SK-N-MC (cell line): ENCODE results near the gene TM4SF1.

Source experiments
- DNase-seq: peaks from one replicate; pipeline ENCODE4 v3.0.0-alpha.2; 2011; ENCODE audit warnings: low read depth, low spot score
- H3K27ac ChIP-seq: fragments of 200-600 bp; sonication (generic); 2 replicates; pipeline ENCODE4 v1.5.1; 2016; ENCODE audit warnings: mixed run types
- H3K36me3 ChIP-seq: fragments of 200-600 bp; sonication (generic); 2 replicates; pipeline ENCODE4 v1.6.1; 2017; ENCODE audit warnings: antibody characterized with exemption, low read length, mixed read lengths; ENCODE audit not compliant: insufficient read depth
- H3K4me3 ChIP-seq: fragments of 200-600 bp; sonication (generic); 2 replicates; pipeline ENCODE4 v1.5.1; 2016
- H3K9ac ChIP-seq: fragments of 200-600 bp; sonication (generic); 2 replicates; pipeline ENCODE4 v1.8.0; 2017; ENCODE audit warnings: mixed run types, mixed read lengths; ENCODE audit not compliant: insufficient read length
- H3K9me3 ChIP-seq: fragments of 200-600 bp; sonication (generic); 2 replicates; pipeline ENCODE4 v1.6.1; 2017; ENCODE audit warnings: low read depth, mild to moderate bottlenecking, antibody characterized with exemption, low read length, moderate library complexity, mixed read lengths
- EZH2 ChIP-seq: fragments of 200-600 bp; sonication (generic); IDR thresholded peaks from one replicate; pipeline ENCODE4 v1.6.1; 2017; ENCODE audit warnings: antibody characterized with exemption
- FOXP2 ChIP-seq: optimal IDR thresholded peaks from 2 replicates; pipeline ENCODE3; 2011; ENCODE audit warnings: mild to moderate bottlenecking, moderate library complexity; ENCODE audit not compliant: insufficient read depth; ENCODE audit errors: extremely low read length, control extremely low read depth
- POLR2AphosphoS5 ChIP-seq: IDR thresholded peaks from 2 replicates; pipeline ENCODE4 v1.6.1; 2012; ENCODE audit warnings: mild to moderate bottlenecking, low read depth, low read length, borderline replicate concordance

The TM4SF1 gene

GRCh38 chr3:149368201-149368673 lies 9.2 kb downstream of the TM4SF1 start:
- no peak for DNase-seq
- H3K9ac ChIP-seq, result no peak overlapping the region
- TF ChIP-seq POLR2AphosphoS5 (no peak), FOXP2 (no peak), EZH2 (no peak)
- no peak overlapping the region for H3K27ac ChIP-seq
- no peaks in the 10 kb centered on the region for H3K36me3 ChIP-seq
- no peaks in the 10 kb centered on the region for H3K9me3 ChIP-seq
- no peak overlapping the region for H3K4me3 ChIP-seq

DNA sequence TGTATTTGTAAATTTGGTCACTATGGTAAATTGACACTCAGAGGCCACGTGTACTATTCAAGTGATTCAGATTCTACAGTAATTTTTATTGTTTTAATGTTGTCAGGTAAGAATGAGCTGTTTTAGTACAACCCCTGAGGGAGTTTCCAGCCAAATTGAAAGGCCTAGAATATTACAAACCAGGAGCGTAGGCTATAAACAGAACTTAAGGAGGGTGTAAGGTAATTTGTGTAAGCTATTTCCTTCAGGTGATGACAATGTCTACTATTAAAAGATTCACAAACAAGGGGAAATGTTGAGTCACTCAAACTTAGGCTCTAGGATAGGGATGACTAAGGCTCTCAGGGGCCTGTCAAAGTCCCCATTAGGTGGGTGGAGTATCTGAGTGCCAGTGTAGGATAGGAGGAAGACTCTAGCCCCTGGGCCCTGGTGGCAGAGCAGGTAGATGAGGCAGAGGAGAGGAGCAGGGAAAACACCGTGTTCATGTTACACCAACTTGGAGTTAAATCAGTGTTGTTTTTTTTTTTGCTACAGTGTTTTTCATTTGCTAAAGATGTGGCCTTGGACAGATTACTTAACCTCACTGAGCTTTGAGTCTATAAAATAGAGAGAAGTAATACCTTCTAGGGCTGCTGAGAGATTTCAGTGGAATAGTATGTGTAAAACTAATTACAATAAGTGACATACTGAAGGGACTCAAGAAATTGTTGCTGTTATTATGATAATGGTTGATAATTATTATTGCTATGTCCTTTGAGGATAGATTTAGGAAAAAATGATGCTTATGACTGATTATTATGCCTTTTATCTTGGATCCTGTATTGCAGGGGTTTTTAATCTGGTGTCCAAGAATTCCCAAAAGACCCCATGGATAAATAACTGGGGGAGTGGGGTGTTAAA lies 10.3 kb downstream of the TM4SF1 start:
- no peaks in the 10 kb centered on the region for H3K9me3 ChIP-seq
- no peak overlapping the region for H3K9ac ChIP-seq
- DNase-seq, result no peak
- no peak for TF ChIP-seq FOXP2
- TF ChIP-seq EZH2, result no peak
- no peak for TF ChIP-seq POLR2AphosphoS5
- no peak overlapping the region for H3K4me3 ChIP-seq
- H3K27ac ChIP-seq, result no peak overlapping the region
- H3K36me3 ChIP-seq, result no peaks in the 10 kb centered on the region

GRCh38 chr3:149366031-149366430 lies 11.4 kb downstream of the TM4SF1 start:
- H3K9me3 ChIP-seq, result no peaks in the 10 kb centered on the region
- H3K9ac ChIP-seq, result no peak overlapping the region
- no peak for DNase-seq
- no peak overlapping the region for H3K27ac ChIP-seq
- H3K36me3 ChIP-seq, result no peaks in the 10 kb centered on the region
- TF ChIP-seq EZH2 (no peak), FOXP2 (no peak), POLR2AphosphoS5 (no peak)
- H3K4me3 ChIP-seq, result no peak overlapping the region

GRCh38 chr3:149364624-149365023 lies 12.8 kb downstream of the TM4SF1 start:
- no peak overlapping the region for H3K4me3 ChIP-seq
- no peaks in the 10 kb centered on the region for H3K36me3 ChIP-seq
- no peak for TF ChIP-seq FOXP2
- TF ChIP-seq EZH2, result no peak
- no peak for TF ChIP-seq POLR2AphosphoS5
- H3K27ac ChIP-seq, result no peak overlapping the region
- no peak overlapping the region for H3K9ac ChIP-seq
- DNase-seq, result no peak
- no peaks in the 10 kb centered on the region for H3K9me3 ChIP-seq

DNA sequence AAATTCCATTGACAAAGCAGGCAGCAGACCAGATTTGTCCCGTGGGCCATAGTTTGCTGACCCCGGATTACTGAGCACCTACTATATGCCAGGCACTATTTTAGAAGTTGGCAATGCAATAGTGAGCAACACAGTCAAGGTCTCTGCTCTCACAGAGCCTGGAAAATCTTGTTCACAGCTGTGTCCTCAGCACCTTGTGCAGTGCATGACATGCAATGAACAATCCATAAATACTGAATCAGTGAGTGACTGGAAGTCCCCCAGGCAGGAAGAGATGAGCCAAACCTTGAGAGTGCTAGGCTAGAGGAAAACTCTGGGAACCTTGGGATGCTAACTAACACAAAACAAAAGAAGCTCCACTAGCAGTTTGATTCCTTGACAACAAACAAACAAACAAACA lies 14.4 kb downstream of the TM4SF1 start:
- no peaks in the 10 kb centered on the region for H3K36me3 ChIP-seq
- DNase-seq, result no peak
- H3K9me3 ChIP-seq, result no peaks in the 10 kb centered on the region
- H3K27ac ChIP-seq, result no peak overlapping the region
- H3K9ac ChIP-seq, result no peak overlapping the region
- TF ChIP-seq POLR2AphosphoS5 (no peak), EZH2 (no peak), FOXP2 (no peak)
- no peak overlapping the region for H3K4me3 ChIP-seq

- Histone ChIP-seq H3K4me3 (no peak overlapping the region), H3K9me3 (no peaks in the 10 kb centered on the region), H3K27ac (no peak overlapping the region), H3K36me3 (no peaks in the 10 kb centered on the region), H3K9ac (no peak overlapping the region)
- TF ChIP-seq POLR2AphosphoS5 (no peak), FOXP2 (no peak)
- DNase-seq, result no peak
These were observed 15.1 kb downstream of the TM4SF1 start for GRCh38 chr3:149362366-149362765.

GRCh38 chr3:149356630-149357029 lies 20.8 kb downstream of the TM4SF1 start:
- no peak overlapping the region for H3K9ac ChIP-seq
- no peak overlapping the region for H3K4me3 ChIP-seq
- DNase-seq, result no peak
- no peak overlapping the region for H3K27ac ChIP-seq
- H3K36me3 ChIP-seq, result no peaks in the 10 kb centered on the region
- no peak for TF ChIP-seq EZH2
- TF ChIP-seq POLR2AphosphoS5, result no peak
- TF ChIP-seq FOXP2, result no peak
- no peaks in the 10 kb centered on the region for H3K9me3 ChIP-seq

GRCh38 chr3:149356044-149356592 lies 21.3 kb downstream of the TM4SF1 start:
- H3K27ac ChIP-seq, result no peak overlapping the region
- TF ChIP-seq EZH2 (no peak), POLR2AphosphoS5 (no peak), FOXP2 (no peak)
- H3K36me3 ChIP-seq, result no peaks in the 10 kb centered on the region
- H3K9me3 ChIP-seq, result no peaks in the 10 kb centered on the region
- DNase-seq, result no peak
- no peak overlapping the region for H3K9ac ChIP-seq
- H3K4me3 ChIP-seq, result no peak overlapping the region
